H1 (cell line): ENCODE measurements around the gene PLPPR3. TPM values are rescaled to one million over a fixed set of nuclear protein-coding genes. Genes with fewer than 3 reads are reported as not detected.

Experiments used
- CTCF ChIA-PET: fragments of 300-600 bp; sonication (Branson Sonifier 250); formaldehyde crosslinking; loops from one replicate; lab custom pipeline; 2021; ENCODE audit not compliant: partially characterized antibody; lab: Charles Lee
- POLR2A ChIA-PET: fragments of 300-600 bp; sonication (Branson Sonifier 250); formaldehyde crosslinking; loops from one replicate; lab custom pipeline; 2021; ENCODE audit warnings: inconsistent platforms; ENCODE audit not compliant: partially characterized antibody; lab: Charles Lee
- DNase-seq, 2 experiments: peaks; one replicate each; pipeline versions ENCODE4 v3.0.0 to v3.0.0-alpha.2; 2010 to 2022; ENCODE audit warnings: low spot score in 2 of 2, low read depth in 1 of 2, mixed read lengths in 1 of 2
- FAIRE-seq: peaks from 2 replicates; lab custom pipeline; 2011; peaks lifted over from hg19 to GRCh38; lab: Jason Lieb, UNC
- H2AFZ ChIP-seq: 2 replicates; pipeline ENCODE4 v1.8.1; 2012; ENCODE audit warnings: low read length, inconsistent platforms
- H2AK5ac ChIP-seq: 2 replicates; pipeline ENCODE4 v1.6.1; 2013; ENCODE audit warnings: low read depth, low read length
- H2BK120ac ChIP-seq: replicated peaks from 2 replicates; pipeline ENCODE3; 2013; ENCODE audit warnings: low read depth, low read length, inconsistent platforms
- H2BK12ac ChIP-seq: 2 replicates; pipeline ENCODE4 v1.6.1; 2013; ENCODE audit warnings: low read depth, low read length
- H2BK15ac ChIP-seq: 2 replicates; pipeline ENCODE4 v1.6.1; 2013; ENCODE audit warnings: low read length
- H2BK20ac ChIP-seq: 2 replicates; pipeline ENCODE4 v1.6.1; 2013; ENCODE audit warnings: low read length
- H2BK5ac ChIP-seq: 2 replicates; pipeline ENCODE4 v1.6.1; 2013; ENCODE audit warnings: low read depth, low read length
- H3K14ac ChIP-seq: 2 replicates; pipeline ENCODE4 v1.6.1; 2013; ENCODE audit warnings: inconsistent platforms; ENCODE audit not compliant: insufficient read length
- H3K18ac ChIP-seq: 2 replicates; pipeline ENCODE4 v1.6.1; 2013; ENCODE audit warnings: low read length; ENCODE audit errors: extremely low read depth
- H3K23ac ChIP-seq: 2 replicates; pipeline ENCODE4 v1.6.1; 2013; ENCODE audit warnings: inconsistent platforms; ENCODE audit not compliant: insufficient read length
- H3K23me2 ChIP-seq: 2 replicates; pipeline ENCODE4 v1.6.1; 2013; ENCODE audit warnings: low read depth, low read length
- H3K27ac ChIP-seq: 2 replicates; pipeline ENCODE4 v1.6.1; 2011; ENCODE audit warnings: low read depth, low read length, inconsistent platforms
- H3K27me3 ChIP-seq, 4 experiments: replicated peaks in 1 of 4; 1 replicate in 1 of 4; 2 replicates in 3 of 4; pipeline versions ENCODE4 v1.6.1 to v1.8.1; 2011 to 2013; ENCODE audit warnings: low read length in 3 of 4, mild to moderate bottlenecking in 3 of 4, inconsistent platforms in 2 of 4, mixed read lengths in 2 of 4, moderate library complexity in 1 of 4; ENCODE audit not compliant: control insufficient read depth in 3 of 4, insufficient read depth in 3 of 4; ENCODE audit errors: extremely low read depth in 1 of 4
- H3K36me3 ChIP-seq, 4 experiments: 2 replicates each; pipeline versions ENCODE4 v1.6.1 to v1.8.1; 2011 to 2013; ENCODE audit warnings: mild to moderate bottlenecking in 4 of 4, low read length in 3 of 4, moderate library complexity in 2 of 4, control low read depth in 1 of 4, inconsistent platforms in 1 of 4; ENCODE audit not compliant: insufficient read depth in 4 of 4, control insufficient read depth in 2 of 4
- H3K4ac ChIP-seq: replicated peaks from 2 replicates; pipeline ENCODE3; 2013; ENCODE audit warnings: low read length, low read depth, mixed read lengths, inconsistent platforms; ENCODE audit not compliant: insufficient read length
- H3K4me1 ChIP-seq, 4 experiments: replicated peaks in 1 of 4; 1 replicate in 1 of 4; 2 replicates in 3 of 4; pipeline versions ENCODE4 v1.6.1 to v1.8.1; 2011 to 2013; ENCODE audit warnings: low read length in 3 of 4, inconsistent platforms in 2 of 4, mixed read lengths in 1 of 4; ENCODE audit not compliant: insufficient read depth in 4 of 4, control insufficient read depth in 3 of 4
- H3K4me2 ChIP-seq, 2 experiments: 2 replicates each; pipeline versions ENCODE4 v1.6.1 to v1.8.1; 2011 to 2013; ENCODE audit warnings: low read depth in 2 of 2, low read length in 2 of 2, control low read depth in 1 of 2, inconsistent platforms in 1 of 2, mild to moderate bottlenecking in 1 of 2; ENCODE audit not compliant: insufficient read depth in 1 of 2
- H3K4me3 ChIP-seq, 4 experiments: fragments of 200-600, 300-600 bp in 1 of 4; sonication (generic), shearing (Covaris generic), sonication (Bioruptor Twin) in 1 of 4; 2 replicates each; pipeline versions ENCODE4 v1.5.1 to v1.8.1; 2011 to 2016; ENCODE audit warnings: low read length in 4 of 4, low read depth in 3 of 4, control low read depth in 2 of 4, inconsistent platforms in 2 of 4, mild to moderate bottlenecking in 2 of 4, mixed read lengths in 1 of 4, moderate library complexity in 1 of 4; ENCODE audit not compliant: insufficient read depth in 2 of 4; ENCODE audit errors: extremely low read depth in 1 of 4
- H3K56ac ChIP-seq: replicated peaks from 2 replicates; pipeline ENCODE3; 2013; ENCODE audit warnings: low read depth, mild to moderate bottlenecking, mixed read lengths, low read length, inconsistent platforms; ENCODE audit not compliant: insufficient read length
- H3K79me1 ChIP-seq: 2 replicates; pipeline ENCODE4 v1.6.1; 2013; ENCODE audit warnings: low read depth, low read length, control low read depth
- H3K79me2 ChIP-seq, 2 experiments: 2 replicates each; pipeline versions ENCODE4 v1.6.1 to v1.8.1; 2012 to 2013; ENCODE audit warnings: low read length in 2 of 2, mild to moderate bottlenecking in 2 of 2, inconsistent platforms in 1 of 2; ENCODE audit not compliant: insufficient read depth in 2 of 2, control insufficient read depth in 1 of 2
- H3K9ac ChIP-seq, 4 experiments: replicated peaks in 1 of 4; 1 replicate in 1 of 4; 2 replicates in 3 of 4; pipeline versions ENCODE4 v1.6.1 to v1.8.1; 2011 to 2013; ENCODE audit warnings: low read depth in 3 of 4, low read length in 3 of 4, control low read depth in 2 of 4, mild to moderate bottlenecking in 2 of 4, moderate library complexity in 2 of 4, inconsistent platforms in 1 of 4; ENCODE audit errors: extremely low read depth in 1 of 4
- H3K9me3 ChIP-seq, 2 experiments: 2 replicates each; pipeline versions ENCODE4 v1.6.1 to v1.8.1; 2012 to 2013; ENCODE audit warnings: mild to moderate bottlenecking in 2 of 2, moderate library complexity in 2 of 2, control low read depth in 1 of 2, inconsistent platforms in 1 of 2, low read depth in 1 of 2, low read length in 1 of 2, mixed read lengths in 1 of 2; ENCODE audit not compliant: insufficient read depth in 2 of 2
- H4K20me1 ChIP-seq, 2 experiments: replicated peaks in 1 of 2; 2 replicates each; pipeline versions ENCODE3 to v1.8.1; 2011 to 2013; ENCODE audit warnings: inconsistent platforms in 2 of 2, low read length in 2 of 2, mild to moderate bottlenecking in 1 of 2; ENCODE audit not compliant: insufficient read depth in 2 of 2, control insufficient read depth in 1 of 2
- H4K5ac ChIP-seq: 2 replicates; pipeline ENCODE4 v1.6.1; 2013; ENCODE audit warnings: low read length, low read depth, mixed read lengths, inconsistent platforms; ENCODE audit not compliant: insufficient read length
- H4K8ac ChIP-seq: 2 replicates; pipeline ENCODE4 v1.8.0; 2013; ENCODE audit warnings: mild to moderate bottlenecking, moderate library complexity, low read length, inconsistent platforms; ENCODE audit not compliant: insufficient read depth; ENCODE audit errors: extremely low read depth
- H4K91ac ChIP-seq: replicated peaks from 2 replicates; pipeline ENCODE3; 2013; ENCODE audit warnings: low read length, mixed read lengths, inconsistent platforms; ENCODE audit not compliant: insufficient read length
- TAF1 ChIP-seq: IDR thresholded peaks from 2 replicates; pipeline ENCODE4 v1.6.1; 2011; ENCODE audit warnings: mild to moderate bottlenecking, low read depth, low read length
- TEAD4 ChIP-seq: IDR thresholded peaks from 2 replicates; pipeline ENCODE4 v1.6.1; 2012; ENCODE audit warnings: low read depth, low read length, inconsistent platforms, mixed read lengths
- WGBS, 2 experiments: shearing (Covaris generic) in 1 of 2; methylation state at CpG; one replicate each; pipeline versions ENCODE4 v1.1.6 to v1.1.7; 2013 to 2015; ENCODE audit warnings: low lambda C conversion rate in 2 of 2, mixed read lengths in 2 of 2, inconsistent platforms in 1 of 2, low coverage in 1 of 2, missing lambda C conversion rate in 1 of 2; ENCODE audit not compliant: insufficient replicate concordance in 2 of 2, insufficient coverage in 1 of 2, insufficient read length in 1 of 2; ENCODE audit errors: extremely low coverage in 1 of 2, missing lambda C conversion rate in 1 of 2; 5-methylcytosine and 5-hydroxymethylcytosine counted together
- polyA plus RNA-seq, 7 experiments: library from polyadenylated mRNA; depleted of rRNA in 3 of 7; stranded (reverse) in 5 of 7; unstranded in 2 of 7; fragments of >200 nt in 5 of 7; fragments of 200-250 nt in 2 of 7; gene quantifications; 1 replicate in 5 of 7; 2 replicates in 1 of 7; 4 replicates in 1 of 7; pipeline versions ENCODE4 v1.2.1 to v1.2.3, GENCODE V29; 2011 to 2013; ENCODE audit warnings: missing spikeins in 2 of 7, mixed read lengths in 2 of 7
- total RNA-seq: library from RNA; stranded (reverse); fragmentation: NEBNext Ultra II Directional; extraction: Animal tissue kit (Norgen Biotek cat#: 25700); gene quantifications from 2 replicates; pipeline ENCODE4 v1.2.1, GENCODE V29; 2021

Gene PLPPR3
- total and polyA plus RNA-seq, 2 of the 8 experiments (the other 6 are each of a cell fraction or from before 2014, with no cell fraction given) = 71.7 to 76.4 TPM

GRCh38 chr19:824885-825284, 3.1 kb upstream of the PLPPR3 start:
- Histone ChIP-seq H4K20me1 (no peaks in the 10 kb centered on the region), H2AK5ac (no peak overlapping the region), H3K14ac (no peak overlapping the region), H3K23ac (no peak overlapping the region), H2BK5ac (no peak overlapping the region), H3K23me2 (peaks cover 4% of the 10 kb centered on the region; the same call in 1 of the 2 replicates), H3K9me3 (no peaks in the 10 kb centered on the region), H3K4me1 (peaks cover 0 to 7% (median 5%) of the 10 kb centered on the region in 4 experiments; a peak in 5 of 7 replicates), H2BK120ac (no peak overlapping the region), H2BK20ac (no peak overlapping the region), H3K4me3 (no peak overlapping the region), H4K5ac (no peak overlapping the region), H3K4me2 (no peak overlapping the region), H3K9ac (no peak overlapping the region), H3K79me1 (peaks cover 3% of the 10 kb centered on the region; the same call in 1 of the 2 replicates), H4K8ac (no peak overlapping the region), H3K79me2 (peaks cover 0 to 9% of the 10 kb centered on the region in 2 experiments; a peak in 1 of 4 replicates), H2BK12ac (no peak overlapping the region; the same call in 1 of the 2 replicates), H3K27ac (no peak overlapping the region), H3K4ac (no peak overlapping the region), H2AFZ (no peak overlapping the region), H3K18ac (no peak overlapping the region), H2BK15ac (no peak overlapping the region), H3K36me3 (no peaks in the 10 kb centered on the region), H3K27me3 (no peaks in the 10 kb centered on the region), H3K56ac (no peak overlapping the region), H4K91ac (no peak overlapping the region)
- FAIRE-seq (no peak), DNase-seq (no peak)
- TF ChIP-seq TEAD4 = no peak
- TF ChIP-seq TAF1 = no peak
- ChIA-PET POLR2A (interaction anchor here (1.1 to 12.0 kb wide), 6 partner anchors 10 to 202 kb away, joined by 4 to 277 read pairs (median 10); partner anchors contain the start of gene PTBP1), CTCF (interaction anchor here (0.6 to 2.1 kb wide), 7 partner anchors 16 to 88 kb away, joined by 3 to 6 read pairs (median 3); partner anchors contain the start of gene PRTN3)
- 91% methylated on average over 15 of the region's 15 CpGs; no CpG with 5 or more reads in 1 of the 2 experiments for WGBS, 2 experiments
